HepG2 (cell line): ENCODE data around the gene NCBP1. TPM values are rescaled to one million over a fixed set of nuclear protein-coding genes. Genes with fewer than 3 reads are reported as not detected.
A peak's percentile ranks its signal among the peaks of the same experiment; 100 is the strongest.

ENCODE experiments used
- E2F2 ChIP-seq: sonication (generic); formaldehyde crosslinking; IDR thresholded peaks from 2 replicates; pipeline ENCODE4 v1.4.0; 2020; ENCODE audit warnings: missing genetic modification reagents, borderline replicate concordance
- FIP1L1 ChIP-seq: fragments of 200-400 bp; formaldehyde crosslinking; IDR thresholded peaks from 2 replicates; pipeline ENCODE4 v1.6.1; 2018; ENCODE audit warnings: low read depth, mild to moderate bottlenecking, low read length, moderate library complexity, borderline replicate concordance; ENCODE audit not compliant: insufficient read depth
- MYPOP ChIP-seq: sonication (generic); formaldehyde crosslinking; IDR thresholded peaks from 2 replicates; pipeline ENCODE4 v1.8.1; 2023; ENCODE audit warnings: mild to moderate bottlenecking, moderate library complexity, missing genetic modification reagents
- NR3C1 ChIP-seq: sonication (generic); formaldehyde crosslinking; IDR thresholded peaks from 2 replicates; pipeline ENCODE4 v1.4.0; 2020; ENCODE audit warnings: missing genetic modification reagents
- PRDM10 ChIP-seq: sonication (generic); formaldehyde crosslinking; IDR thresholded peaks from 2 replicates; pipeline ENCODE4 v1.4.0; 2020; ENCODE audit warnings: low read depth, missing genetic modification reagents
- USF2 ChIP-seq, 2 experiments: sonication (generic) in 1 of 2; formaldehyde crosslinking in 1 of 2; IDR thresholded peaks; 2 replicates each; pipeline versions ENCODE4 v1.5.1 to v1.6.1; 2011 to 2020; ENCODE audit warnings: borderline replicate concordance in 1 of 2, low read depth in 1 of 2, low read length in 1 of 2, mild to moderate bottlenecking in 1 of 2, missing genetic modification reagents in 1 of 2, moderate library complexity in 1 of 2
- ZBTB7B ChIP-seq: sonication (generic); formaldehyde crosslinking; IDR thresholded peaks from 2 replicates; pipeline ENCODE4 v1.4.0; 2020; ENCODE audit warnings: missing genetic modification reagents
- ZFP41 ChIP-seq: sonication (generic); formaldehyde crosslinking; IDR thresholded peaks from 2 replicates; pipeline ENCODE4 v1.4.0; 2020; ENCODE audit warnings: mild to moderate bottlenecking, missing genetic modification reagents, borderline replicate concordance
- ZIK1 ChIP-seq: sonication (generic); formaldehyde crosslinking; IDR thresholded peaks from 2 replicates; pipeline ENCODE4 v1.5.0; 2020; ENCODE audit warnings: mild to moderate bottlenecking, low read depth, missing genetic modification reagents, borderline replicate concordance
- ZNF530 ChIP-seq: sonication (generic); formaldehyde crosslinking; IDR thresholded peaks from 2 replicates; pipeline ENCODE4 v1.5.0; 2020; ENCODE audit warnings: low read depth, mild to moderate bottlenecking, missing genetic modification reagents
- ZNF557 ChIP-seq: sonication (generic); formaldehyde crosslinking; IDR thresholded peaks from 2 replicates; pipeline ENCODE4 v1.4.0; 2020; ENCODE audit warnings: missing genetic modification reagents
- ZNF572 ChIP-seq: sonication (generic); formaldehyde crosslinking; IDR thresholded peaks from 2 replicates; pipeline ENCODE4 v1.5.1; 2020; ENCODE audit warnings: mild to moderate bottlenecking, missing genetic modification reagents
- ZNF704 ChIP-seq: sonication (generic); formaldehyde crosslinking; IDR thresholded peaks from 2 replicates; pipeline ENCODE4 v1.8.1; 2023; ENCODE audit warnings: mild to moderate bottlenecking, inconsistent platforms, moderate library complexity, missing genetic modification reagents, borderline replicate concordance
- polyA plus RNA-seq, 8 experiments: library from polyadenylated mRNA; depleted of rRNA in 3 of 8; stranded (reverse) in 7 of 8; unstranded in 1 of 8; fragments of >200 nt; fragmentation: Illumina TruSeq in 4 of 8; extraction: Trizol in 4 of 8; gene quantifications; 2 replicates each; pipeline versions ENCODE4 v1.2.1 to v1.2.3, GENCODE V29; 2011 to 2016; ENCODE audit warnings: low read depth in 4 of 8, missing spikeins in 1 of 8, mixed read lengths in 1 of 8; ENCODE audit not compliant: insufficient read depth in 1 of 8
- total RNA-seq, 5 experiments: library from RNA; depleted of rRNA; stranded (reverse); fragments of >200 nt; fragmentation: Illumina TruSeq; extraction: Trizol; gene quantifications; 2 replicates each; pipeline ENCODE4 v1.2.3, GENCODE V29; 2016; ENCODE audit warnings: low read depth in 1 of 5

NCBP1 gene
- total and polyA plus RNA-seq, 2 of the 13 experiments (the other 11 are each of a cell fraction or from before 2014, with no cell fraction given): 13.3 to 40.2 TPM

GRCh38 chr9:97696803-97697601 is 63.4 kb downstream of the NCBP1 start, which contains the start of gene XPA (continued):
- TF ChIP-seq ZNF572: no peak
- TF ChIP-seq FIP1L1: no peak
- TF ChIP-seq ZBTB7B (CRISPR knock-in tag): no peak
- TF ChIP-seq E2F2 (CRISPR knock-in tag): no peak
- no peak for TF ChIP-seq ZFP41
- 0 out of 2 replicates have a peak, but pooled peaks have one; percentile 43 for TF ChIP-seq ZIK1 (CRISPR knock-in tag)
- TF ChIP-seq USF2 (IDR thresholded peaks at IDR 0.05; ENCODE audit: low read depth, low read length): no peak
- TF ChIP-seq USF2 (CRISPR knock-in tag; IDR thresholded peaks at IDR 0.05; ENCODE audit: borderline replicate concordance): no peak
- TF ChIP-seq NR3C1 (CRISPR knock-in tag): no peak
- no peak for TF ChIP-seq PRDM10
- no peak; the same call in 1 of the 2 replicates for TF ChIP-seq ZNF557 (CRISPR knock-in tag)
- no peak for TF ChIP-seq ZNF530 (CRISPR knock-in tag)
- TF ChIP-seq ZNF704 (CRISPR knock-in tag): peak; percentile 93; the same call in 1 of the 2 replicates
- peak; percentile 90 for TF ChIP-seq MYPOP
